K562 (cell line): ENCODE results near the gene GYG2. TPM values are rescaled to one million over a fixed set of nuclear protein-coding genes. Genes with fewer than 3 reads are reported as not detected.
"Not testable (repeated sequence)": the region's sequence is repeated elsewhere in the genome, so short reads cannot be mapped to it uniquely, and the experiment has no call there.

ENCODE experiments used
- ATAC-seq: fragments of 200-7000 bp; cut with Tn5 transposase; 3 replicates; pipeline ENCODE4 v1.9.1; 2020; ENCODE audit warnings: moderate library complexity
- BruUV-seq: library from RNA; stranded (reverse); fragments of 400-500 nt; replicated peaks from 2 replicates; lab custom pipeline; 2021; lab: Mats Ljungman, UMichigan
- CTCF ChIA-PET: fragments of 300-600 bp; formaldehyde crosslinking; extraction: SDS; loops from one replicate; lab custom pipeline; 2021; ENCODE audit warnings: low intra/inter-chr PET ratio; lab: Yijun Ruan, JAX
- POLR2A ChIA-PET: fragments of 300-600, 350-650 bp; sonication (Branson Sonifier 250); formaldehyde crosslinking; extraction: SDS; loops from one replicate; lab custom pipeline; 2021; ENCODE audit warnings: antibody characterized with exemption, inconsistent platforms; lab: Yijun Ruan, JAX
- DNase-seq, 4 experiments: peaks; one replicate each; pipeline versions ENCODE4 v3.0.0 to v3.0.0-alpha.2; 2011 to 2018; ENCODE audit warnings: low spot score in 3 of 4, mixed read lengths in 3 of 4; ENCODE audit errors: extremely low read depth in 1 of 4
- FAIRE-seq: peaks from 2 replicates; lab custom pipeline; 2011; peaks lifted over from hg19 to GRCh38; lab: Jason Lieb, UNC
- H2AFZ ChIP-seq: 2 replicates; pipeline ENCODE4 v1.6.0; 2011; ENCODE audit warnings: low read depth, low read length, control low read depth, inconsistent platforms
- H3K27ac ChIP-seq: fragments of 200-600 bp; 3 replicates; pipeline ENCODE4 v1.8.0; 2011; ENCODE audit warnings: low read depth, mild to moderate bottlenecking, control low read depth, inconsistent platforms, low read length, moderate library complexity, mixed read lengths; ENCODE audit errors: extremely low read depth
- H3K27me3 ChIP-seq, 2 experiments: fragments of 300-600 bp in 1 of 2; 2 replicates in 1 of 2; 3 replicates in 1 of 2; pipeline versions ENCODE4 v1.6.0 to v1.8.0; 2011; ENCODE audit warnings: inconsistent platforms in 2 of 2, low read length in 2 of 2, mild to moderate bottlenecking in 1 of 2, mixed read lengths in 1 of 2, moderate library complexity in 1 of 2; ENCODE audit not compliant: control insufficient read depth in 2 of 2, insufficient read depth in 2 of 2
- H3K36me3 ChIP-seq: fragments of 300-600 bp; 3 replicates; pipeline ENCODE4 v1.8.0; 2011; ENCODE audit warnings: mild to moderate bottlenecking, low read length, inconsistent platforms; ENCODE audit not compliant: control insufficient read depth, insufficient read depth
- H3K4me1 ChIP-seq, 2 experiments: fragments of 200-600 bp in 1 of 2; replicated peaks in 1 of 2; 2 replicates in 1 of 2; 3 replicates in 1 of 2; pipeline versions ENCODE4 v1.5.1 to v1.8.0; 2011; ENCODE audit warnings: inconsistent platforms in 2 of 2, low read length in 2 of 2, mild to moderate bottlenecking in 1 of 2, mixed read lengths in 1 of 2, moderate library complexity in 1 of 2; ENCODE audit not compliant: control insufficient read depth in 2 of 2, insufficient read depth in 2 of 2
- H3K4me2 ChIP-seq: 2 replicates; pipeline ENCODE4 v1.6.1; 2011; ENCODE audit warnings: low read length, control low read depth, inconsistent platforms, mixed read lengths; ENCODE audit not compliant: insufficient read depth
- H3K4me3 ChIP-seq: fragments of 200-600 bp; sonication (generic), shearing (Covaris generic); 2 replicates; pipeline ENCODE4 v1.5.1; 2016; ENCODE audit warnings: control low read depth, inconsistent platforms
- H3K79me2 ChIP-seq: fragments of 200-600 bp; 3 replicates; pipeline ENCODE4 v1.8.0; 2011; ENCODE audit warnings: low read length, inconsistent platforms; ENCODE audit not compliant: control insufficient read depth, insufficient read depth
- H3K9ac ChIP-seq, 2 experiments: 2 replicates each; pipeline versions ENCODE4 v1.6.0 to v1.6.1; 2011; ENCODE audit warnings: low read depth in 2 of 2, low read length in 2 of 2, control low read depth in 1 of 2, inconsistent platforms in 1 of 2, mild to moderate bottlenecking in 1 of 2, mixed read lengths in 1 of 2; ENCODE audit not compliant: insufficient read depth in 1 of 2
- H3K9me1 ChIP-seq: one replicate; pipeline ENCODE4 v1.6.0; 2011; ENCODE audit warnings: inconsistent platforms, mild to moderate bottlenecking, low read length, moderate library complexity; ENCODE audit not compliant: control insufficient read depth, insufficient read depth
- H3K9me3 ChIP-seq: replicated peaks from 2 replicates; pipeline ENCODE4 v1.5.1; 2011; ENCODE audit warnings: low read depth, low read length, inconsistent platforms; ENCODE audit not compliant: control insufficient read depth, insufficient read depth
- H4K20me1 ChIP-seq: replicated peaks from 2 replicates; pipeline ENCODE4 v1.6.1; 2011; ENCODE audit warnings: low read length, inconsistent platforms, mixed read lengths; ENCODE audit not compliant: control insufficient read depth, insufficient read depth
- CREB1 ChIP-seq, 2 experiments: sonication (generic) in 1 of 2; formaldehyde crosslinking in 1 of 2; IDR thresholded peaks; 2 replicates each; pipeline versions ENCODE4 v1.6.1 to v1.8.0; 2012 to 2022; ENCODE audit warnings: inconsistent platforms in 1 of 2, mild to moderate bottlenecking in 1 of 2, missing genetic modification reagents in 1 of 2, moderate library complexity in 1 of 2
- CSDE1 ChIP-seq, 2 experiments: fragments of 450-650 bp; IDR thresholded peaks; 2 replicates each; pipeline ENCODE4 v1.6.1; 2016; ENCODE audit warnings: mild to moderate bottlenecking in 1 of 2
- DIDO1 ChIP-seq: fragments of 450-650 bp; IDR thresholded peaks from 2 replicates; pipeline ENCODE4 v1.6.1; 2016; ENCODE audit warnings: low read depth, missing biosample characterization, missing genetic modification characterization
- GABPB2 ChIP-seq: fragments of 250-450 bp; sonication (Bioruptor Pico); conservative IDR thresholded peaks from 2 replicates; pipeline ENCODE4 v1.5.1; 2021; ENCODE audit warnings: mild to moderate bottlenecking
- HOXB6 ChIP-seq: fragments of 250-450 bp; sonication (Bioruptor Pico); IDR thresholded peaks from 2 replicates; pipeline ENCODE4 v1.5.1; 2022; ENCODE audit warnings: mild to moderate bottlenecking, borderline replicate concordance
- MXI1 ChIP-seq: IDR thresholded peaks from 2 replicates; pipeline ENCODE4 v1.6.1; 2011; ENCODE audit warnings: low read depth, mild to moderate bottlenecking, improper control_type of control experiment, low read length
- NFRKB ChIP-seq: fragments of 450-650 bp; IDR thresholded peaks from 2 replicates; pipeline ENCODE4 v1.6.1; 2016; ENCODE audit warnings: low read depth
- NRF1 ChIP-seq, 2 experiments: fragments of 450-650 bp; IDR thresholded peaks in 1 of 2; conservative IDR thresholded peaks in 1 of 2; 2 replicates each; pipeline ENCODE4 v1.6.1; 2014; ENCODE audit warnings: mild to moderate bottlenecking in 2 of 2
- POU5F1 ChIP-seq: fragments of 150-350 bp; IDR thresholded peaks from 2 replicates; pipeline ENCODE4 v1.6.1; 2014; ENCODE audit warnings: borderline replicate concordance, low read length, low read depth, mild to moderate bottlenecking; ENCODE audit not compliant: partially characterized antibody
- TAF1 ChIP-seq: IDR thresholded peaks from 2 replicates; pipeline ENCODE4 v1.6.1; 2011; ENCODE audit warnings: mild to moderate bottlenecking, low read length, moderate library complexity; ENCODE audit not compliant: insufficient read depth, control insufficient read depth, severe bottlenecking; ENCODE audit errors: extremely low read depth
- TCF7L2 ChIP-seq: fragments of 150-350 bp; IDR thresholded peaks from 2 replicates; pipeline ENCODE4 v1.6.1; 2016; ENCODE audit warnings: low read depth, mild to moderate bottlenecking, low read length, moderate library complexity
- TOE1 ChIP-seq, 2 experiments: fragments of 450-650 bp in 1 of 2; sonication (generic) in 1 of 2; formaldehyde crosslinking in 1 of 2; IDR thresholded peaks; 2 replicates each; pipeline versions ENCODE4 v1.7.1 to v1.8.0; 2016 to 2022; ENCODE audit warnings: borderline replicate concordance in 2 of 2, mild to moderate bottlenecking in 2 of 2, antibody characterized with exemption in 1 of 2, inconsistent platforms in 1 of 2, low read depth in 1 of 2, missing genetic modification reagents in 1 of 2, moderate library complexity in 1 of 2
- ZC3H8 ChIP-seq: fragments of 450-650 bp; IDR thresholded peaks from 2 replicates; pipeline ENCODE4 v1.6.1; 2017
- ZNF785 ChIP-seq: fragments of 250-450 bp; sonication (Bioruptor Pico); IDR thresholded peaks from 2 replicates; pipeline ENCODE4 v1.4.0; 2020; ENCODE audit warnings: mild to moderate bottlenecking
- WGBS: fragments of 100-300 bp; shearing (Covaris generic); methylation state at CpG from one replicate; pipeline ENCODE4 v1.1.6; 2016; ENCODE audit warnings: low coverage, mixed read lengths; ENCODE audit not compliant: insufficient coverage; ENCODE audit errors: missing lambda C conversion rate; 5-methylcytosine and 5-hydroxymethylcytosine counted together
- in situ Hi-C: fragments of 300-500 bp; cut with MboI; formaldehyde crosslinking; loops from 4 replicates; pipeline ENCODE4 v1.15.0; 2018; ENCODE audit warnings: inconsistent platforms, mixed read lengths
- intact Hi-C: fragments of 100-400 bp; cut with micrococcal nuclease; formaldehyde crosslinking; loops from 2 replicates; pipeline ENCODE4 v1.14.2; 2022
- polyA plus RNA-seq, 8 experiments: library from polyadenylated mRNA; depleted of rRNA in 4 of 8; stranded (reverse) in 5 of 8; unstranded in 3 of 8; fragments of >200 nt; fragmentation: Nextera tagmentation in 2 of 8; fragmentation: Illumina TruSeq in 1 of 8; extraction: Ambion mirVana in 2 of 8; extraction: Trizol in 1 of 8; gene quantifications; 2 replicates each; pipeline versions ENCODE4 v1.2.1 to v1.2.3, GENCODE V29; 2011 to 2014; ENCODE audit warnings: inconsistent platforms in 1 of 8, missing spikeins in 1 of 8
- total RNA-seq, 7 experiments: library from RNA; depleted of rRNA in 6 of 7; stranded (reverse); fragments of >200 nt in 6 of 7; fragmentation: Illumina TruSeq in 2 of 7; extraction: Trizol in 2 of 7; gene quantifications; 2 replicates each; pipeline versions ENCODE4 v1.2.1 to v1.2.3, GENCODE V29; 2011 to 2021; ENCODE audit warnings: low replicate concordance in 1 of 7
- TF ChIP-seq, protein P1 (sequence below): sonication (generic); formaldehyde crosslinking; IDR thresholded peaks from 2 replicates; pipeline ENCODE4 v1.8.1; 2023; ENCODE audit warnings: mild to moderate bottlenecking, missing genetic modification reagents

The GYG2 gene
- total and polyA plus RNA-seq, 9 of the 15 experiments (the other 6 are each of a cell fraction or from before 2014, with no cell fraction given), result 0.24 to 4.4 (median 2.9) TPM

- CTCF ChIA-PET, H3K9me3 ChIP-seq, H3K4me2 ChIP-seq, H3K9ac ChIP-seq, BruUV-seq, H3K79me2 ChIP-seq, H3K9me1 ChIP-seq, H4K20me1 ChIP-seq, H3K27ac ChIP-seq, H2AFZ ChIP-seq, intact Hi-C loops, in situ Hi-C loops, H3K4me3 ChIP-seq, DNase-seq, H3K4me1 ChIP-seq, H3K36me3 ChIP-seq, FAIRE-seq, POLR2A ChIA-PET: not testable (repeated sequence)
- WGBS, result 2% methylated on average over 13 of the region's 15 CpGs
- TF ChIP-seq NRF1 (conservative IDR thresholded peaks at IDR 0.05 in 1 of 2, IDR thresholded peaks at IDR 0.05 in 1 of 2), result peak; percentile 82 to 83
- peak; percentile 35 for ATAC-seq
- H3K27me3 ChIP-seq, result peaks cover 0 to 23% of the 10 kb centered on the region in 2 experiments; a peak in 3 of 5 replicates
Measured at GRCh38 chrX:2796808-2797207, 31.9 kb upstream of the GYG2 start.

DNA sequence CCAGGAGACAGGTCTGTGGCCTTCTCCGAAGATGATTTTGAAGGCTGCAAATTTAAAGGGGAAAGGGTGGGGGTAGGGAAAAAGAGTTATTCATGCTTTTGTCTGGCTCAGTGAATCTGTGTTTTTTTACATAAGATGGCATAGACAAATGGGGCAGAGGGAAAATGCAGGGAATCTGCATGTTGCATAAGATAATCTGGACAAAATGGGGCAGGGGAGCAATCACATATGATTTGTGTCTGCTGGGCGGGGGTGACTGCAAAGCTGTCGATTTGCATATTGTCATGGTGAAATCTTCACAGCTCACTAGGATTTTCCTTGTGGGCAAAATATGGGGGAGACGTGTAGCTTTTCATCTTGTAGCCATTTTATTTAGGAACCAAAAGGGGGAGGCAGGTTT lies 29.4 kb upstream of the GYG2 start:
- H3K4me2 ChIP-seq, result no peak overlapping the region
- H3K9me3 ChIP-seq, result no peaks in the 10 kb centered on the region
- ATAC-seq (no peak), DNase-seq (no peak), FAIRE-seq (no peak)
- H3K9ac ChIP-seq, result no peak overlapping the region
- ChIA-PET CTCF (no interaction called here), POLR2A (no interaction called here)
- H3K27me3 ChIP-seq, result peaks cover 0 to 4% of the 10 kb centered on the region in 2 experiments; a peak in 2 of 5 replicates
- no peak overlapping the region for H3K4me3 ChIP-seq
- no peaks in the 10 kb centered on the region for H3K79me2 ChIP-seq
- H3K9me1 ChIP-seq, result no peaks in the 10 kb centered on the region
- H2AFZ ChIP-seq, result no peak overlapping the region
- no peaks in the 10 kb centered on the region for H3K36me3 ChIP-seq
- H3K27ac ChIP-seq, result no peak overlapping the region
- intact Hi-C loops (no loop called here), in situ Hi-C loops (no loop called here)
- H3K4me1 ChIP-seq, result peaks cover 0 to 2% of the 10 kb centered on the region in 2 experiments; a peak in 2 of 5 replicates
- no peaks in the 10 kb centered on the region for H4K20me1 ChIP-seq
- 12% methylated on average over 4 of the region's 4 CpGs for WGBS
- no TSS peak for BruUV-seq
- TF ChIP-seq DIDO1 (tag) (no peak), TAF1 (no peak), CREB1 (IDR thresholded peaks at IDR 0.05) (no peak), CREB1 (CRISPR knock-in tag; IDR thresholded peaks at IDR 0.05) (no peak), ZC3H8 (no peak), GABPB2 (CRISPR knock-in tag) (no peak), MXI1 (no peak), POU5F1 (no peak), TOE1 (IDR thresholded peaks at IDR 0.05; ENCODE audit: borderline replicate concordance) (no peak), TOE1 (CRISPR knock-in tag; IDR thresholded peaks at IDR 0.05; ENCODE audit: borderline replicate concordance, low read depth) (no peak), HOXB6 (no peak), NFRKB (no peak), CSDE1 (IDR thresholded peaks at IDR 0.05) (no peak), TCF7L2 (no peak), ZNF785 (CRISPR knock-in tag) (no peak)
- TF ChIP-seq, protein P1, sequence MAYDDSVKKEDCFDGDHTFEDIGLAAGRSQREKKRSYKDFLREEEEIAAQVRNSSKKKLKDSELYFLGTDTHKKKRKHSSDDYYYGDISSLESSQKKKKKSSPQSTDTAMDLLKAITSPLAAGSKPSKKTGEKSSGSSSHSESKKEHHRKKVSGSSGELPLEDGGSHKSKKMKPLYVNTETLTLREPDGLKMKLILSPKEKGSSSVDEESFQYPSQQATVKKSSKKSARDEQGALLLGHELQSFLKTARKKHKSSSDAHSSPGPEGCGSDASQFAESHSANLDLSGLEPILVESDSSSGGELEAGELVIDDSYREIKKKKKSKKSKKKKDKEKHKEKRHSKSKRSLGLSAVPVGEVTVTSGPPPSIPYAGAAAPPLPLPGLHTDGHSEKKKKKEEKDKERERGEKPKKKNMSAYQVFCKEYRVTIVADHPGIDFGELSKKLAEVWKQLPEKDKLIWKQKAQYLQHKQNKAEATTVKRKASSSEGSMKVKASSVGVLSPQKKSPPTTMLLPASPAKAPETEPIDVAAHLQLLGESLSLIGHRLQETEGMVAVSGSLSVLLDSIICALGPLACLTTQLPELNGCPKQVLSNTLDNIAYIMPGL, result no peak
